GM20000 (cell line): ENCODE measurements around the gene NSD2.
A peak's percentile ranks its signal among the peaks of the same experiment; 100 is the strongest.

ENCODE experiments used
- DNase-seq: peaks from one replicate; pipeline ENCODE4 v3.0.0; 2012; ENCODE audit warnings: low spot score
- CTCF ChIP-seq: IDR thresholded peaks from 2 replicates; pipeline ENCODE4 v1.5.1; 2012; ENCODE audit warnings: mild to moderate bottlenecking, control low read depth; ENCODE audit errors: extremely low read depth, missing control alignments

Gene NSD2

GRCh38 chr4:2006367-2006766 lies 135.2 kb downstream of the NSD2 start:
- no peak for TF ChIP-seq CTCF

GRCh38 chr4:2006956-2007653 lies 135.9 kb downstream of the NSD2 start:
- no peak for DNase-seq
- no peak for TF ChIP-seq CTCF

More at GRCh38 chr4:2006367-2006766, 135.2 kb downstream of the NSD2 start:
- no peak for DNase-seq

- TF ChIP-seq CTCF, result no peak
- DNase-seq, result peak; percentile 45
Measured at GRCh38 chr4:2007804-2008670, 136.8 kb downstream of the NSD2 start.

GRCh38 chr4:2008671-2008920 lies 137.4 kb downstream of the NSD2 start:
- no peak for TF ChIP-seq CTCF
- no peak for DNase-seq

- DNase-seq, result peak; percentile 97
- TF ChIP-seq CTCF, result no peak
Measured at GRCh38 chr4:2008921-2009650, 137.9 kb downstream of the NSD2 start, which contains the start of gene NELFA. TSS of gene NELFA (minus strand) at chr4:2008974. CDS start at chr4:2008959, 15 bp downstream.

GRCh38 chr4:2009651-2010233 lies 138.5 kb downstream of the NSD2 start:
- DNase-seq, result peak; percentile 72
- no peak for TF ChIP-seq CTCF
